ENCODE data around the gene SLC25A28.
"Not testable (repeated sequence)": the region's sequence is repeated elsewhere in the genome, so short reads cannot be mapped to it uniquely, and the experiment has no call there.

The SLC25A28 gene

GRCh38 chr10:99628923-99629624 is 8.8 kb upstream of the SLC25A28 start:
- no peak for DNase-seq (ENCODE audit: low read depth)

GRCh38 chr10:99625124-99625523 is 4.9 kb upstream of the SLC25A28 start:
- not testable (repeated sequence) for DNase-seq (ENCODE audit: low read depth)

DNA sequence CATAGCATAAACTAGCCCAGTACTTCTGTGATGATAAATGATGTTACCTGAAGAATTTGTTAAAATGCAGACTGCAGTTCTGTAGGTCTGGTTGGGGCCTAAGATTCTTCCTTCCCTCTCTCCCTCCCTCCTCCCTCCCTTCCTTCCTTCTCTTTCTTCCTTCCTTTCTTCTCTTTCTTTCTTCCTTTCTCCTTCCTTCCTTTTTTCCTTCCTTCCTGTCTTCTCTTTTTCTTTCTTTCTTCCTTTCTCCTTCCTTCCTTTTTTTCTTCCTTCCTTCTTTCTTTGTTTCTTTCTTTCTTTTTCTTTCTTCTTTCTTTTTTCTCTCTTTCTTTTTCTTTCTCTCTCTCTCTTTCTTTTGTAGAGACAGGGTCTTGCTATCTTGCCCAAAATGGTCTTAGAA is 3.7 kb upstream of the SLC25A28 start:
- no peak for DNase-seq (ENCODE audit: low read depth)

DNA sequence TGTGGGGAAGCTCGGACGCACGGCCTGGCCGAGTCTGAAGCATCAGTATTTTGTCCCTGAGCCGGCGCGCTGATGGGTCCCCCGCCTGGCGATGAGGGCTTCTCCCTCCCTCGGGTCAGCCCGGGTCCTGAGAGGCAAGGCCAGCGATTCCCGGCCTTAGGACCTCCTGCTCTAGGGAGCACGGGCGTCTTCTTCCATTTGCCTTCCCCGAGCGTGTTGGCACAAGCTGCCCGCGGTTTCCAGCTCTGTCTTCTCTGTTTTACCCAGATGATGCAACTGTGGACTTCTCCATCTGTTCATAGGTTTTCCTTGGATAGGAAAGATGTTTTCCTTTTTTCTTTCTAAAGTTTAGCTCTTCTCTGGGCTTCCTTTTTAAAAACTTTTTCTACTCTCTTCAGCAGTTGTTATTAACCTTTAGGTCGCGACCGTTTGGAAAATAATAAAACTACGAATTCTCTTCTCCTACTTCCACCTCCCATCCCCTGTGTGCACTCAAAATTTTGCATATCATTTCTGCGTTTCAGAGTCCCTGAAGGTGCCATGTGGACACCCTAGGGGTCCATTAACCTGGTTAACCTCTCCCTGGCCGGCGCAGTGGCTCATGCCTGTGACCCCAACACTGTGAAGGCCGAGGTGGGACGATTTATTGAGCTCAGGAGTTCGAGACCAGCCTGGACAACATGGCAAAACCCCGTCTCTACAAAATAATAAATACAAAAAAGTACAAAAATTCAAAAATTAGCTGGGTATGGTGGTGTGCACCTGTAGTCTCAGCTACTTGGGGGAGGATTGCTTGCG is 1.4 kb upstream of the SLC25A28 start:
- no peak for DNase-seq (ENCODE audit: low read depth)

DNA sequence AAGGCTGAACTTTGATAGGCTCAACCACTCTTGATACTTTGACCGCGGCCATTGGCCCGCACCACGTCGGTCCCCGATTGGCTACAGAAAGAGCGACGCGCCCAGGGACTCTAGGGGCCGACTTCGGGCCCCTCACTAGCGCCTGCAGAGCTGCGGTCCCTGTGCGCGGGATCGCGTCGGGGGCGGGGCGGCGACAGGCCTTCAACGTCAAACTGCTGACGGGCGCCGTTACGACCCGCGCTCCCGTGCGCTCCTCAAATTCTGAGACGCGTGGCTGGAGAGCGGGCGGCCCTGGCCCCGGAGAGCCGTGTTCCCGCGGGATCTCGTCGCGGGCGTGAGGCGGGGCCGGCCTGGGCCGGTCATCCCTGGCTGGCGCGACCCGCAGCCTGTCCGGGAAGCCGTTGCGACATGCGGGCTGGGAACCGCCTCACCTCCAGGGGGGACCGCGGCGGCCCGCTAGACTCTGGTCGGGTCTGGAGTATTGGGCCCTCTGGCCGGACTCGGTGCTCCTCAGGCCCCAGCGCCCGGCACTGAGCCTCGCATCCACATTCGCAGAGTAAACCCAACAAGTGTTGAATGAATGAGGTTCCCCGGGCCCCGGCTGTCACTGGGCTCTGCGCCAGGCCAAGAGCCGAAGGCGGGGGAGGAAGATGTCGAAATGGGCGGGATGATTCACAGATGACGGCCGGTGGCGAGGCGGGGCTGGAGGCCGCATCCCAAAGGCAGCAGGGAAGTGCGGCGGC is 643 bp upstream of the SLC25A28 start:
- peak; percentile 67 for DNase-seq (ENCODE audit: low read depth)

- no peak for DNase-seq (ENCODE audit: low read depth)
Measured at GRCh38 chr10:99619090-99619800, 994 bp downstream of the SLC25A28 start.

DNA sequence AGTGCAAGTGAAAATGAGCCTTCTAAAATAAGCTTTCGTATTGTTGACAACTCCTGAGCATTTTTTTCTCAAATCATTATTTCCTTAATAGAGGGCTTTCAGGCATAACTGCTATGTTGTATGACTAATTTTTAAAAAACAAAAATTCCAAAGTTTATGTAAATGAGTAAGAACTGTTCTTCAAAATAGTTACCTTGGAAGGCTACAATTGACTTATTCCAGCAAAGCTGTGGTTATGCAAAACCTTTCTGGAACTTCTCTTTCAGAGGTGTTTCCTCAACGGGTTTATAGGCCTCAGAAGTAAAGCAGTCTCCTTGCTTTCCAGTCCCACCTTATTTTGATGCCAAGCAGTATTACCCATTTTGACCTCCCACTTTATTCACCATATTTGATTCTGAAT is 2.5 kb downstream of the SLC25A28 start:
- DNase-seq (ENCODE audit: low read depth): no peak

DNA sequence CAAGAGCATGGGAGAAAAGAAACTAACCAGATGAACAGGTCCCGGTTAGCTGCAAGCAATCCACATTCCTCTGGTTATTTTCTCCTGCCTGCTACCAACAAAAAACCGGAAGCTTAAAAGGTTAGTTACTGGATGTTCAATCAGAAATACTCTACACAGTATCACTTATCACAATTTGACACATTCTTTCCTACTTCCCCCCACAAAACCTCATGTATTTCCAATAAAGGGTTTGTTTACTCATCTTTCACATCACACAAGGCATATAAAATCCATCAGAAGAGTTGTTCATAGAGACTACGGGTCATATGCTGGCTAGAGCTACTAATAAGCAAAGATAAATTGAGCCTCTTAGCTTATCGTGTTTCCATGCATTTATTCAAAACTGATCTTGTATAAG is 4.8 kb downstream of the SLC25A28 start:
- no peak for DNase-seq (ENCODE audit: low read depth)

GRCh38 chr10:99612167-99612831 is 7.9 kb downstream of the SLC25A28 start:
- DNase-seq (ENCODE audit: low read depth): no peak

- no peak for DNase-seq (ENCODE audit: low read depth)
Measured at GRCh38 chr10:99611326-99611725, 8.9 kb downstream of the SLC25A28 start.

- DNase-seq (ENCODE audit: low read depth): no peak
Measured at GRCh38 chr10:99610221-99610620, 10.0 kb downstream of the SLC25A28 start.

GRCh38 chr10:99609186-99609585 is 11.1 kb downstream of the SLC25A28 start:
- DNase-seq (ENCODE audit: low read depth): no peak

DNA sequence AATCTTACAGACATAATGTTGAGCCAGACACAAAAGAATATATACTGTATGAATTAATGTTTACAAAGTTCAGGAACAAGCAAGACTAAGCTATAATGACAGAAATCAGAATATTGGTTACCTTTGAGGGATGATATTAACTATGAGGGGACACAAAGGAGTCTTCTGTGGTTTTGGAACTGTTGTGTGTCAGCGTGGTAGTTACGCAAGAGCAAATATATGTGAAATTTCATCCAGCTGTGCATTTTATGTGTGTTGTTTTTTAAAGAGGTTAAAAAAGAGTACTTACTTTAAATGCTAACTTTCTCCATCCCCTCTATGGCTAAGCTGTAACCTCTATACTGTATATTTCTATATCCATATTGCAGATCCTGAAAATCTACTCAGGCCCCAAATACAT is 14.9 kb downstream of the SLC25A28 start:
- DNase-seq (ENCODE audit: low read depth): no peak

DNA sequence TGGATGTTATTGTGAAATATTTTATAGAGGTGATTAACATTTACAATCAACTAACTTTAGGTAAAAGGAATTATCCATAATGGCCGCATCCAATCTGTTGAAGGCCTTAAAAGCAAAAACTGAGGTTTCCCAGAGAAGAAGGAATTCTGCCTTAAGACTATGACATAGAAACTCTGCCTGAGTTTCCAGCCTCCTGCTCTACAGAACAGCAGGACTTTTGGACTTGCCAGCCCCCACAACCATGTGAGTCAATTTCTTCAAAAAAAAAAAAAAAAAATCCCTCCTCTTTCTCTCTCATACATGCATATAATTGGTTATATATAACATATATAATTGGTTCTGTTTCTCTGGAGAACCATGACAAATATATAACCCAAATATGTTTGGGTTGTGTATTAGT is 15.4 kb downstream of the SLC25A28 start:
- no peak for DNase-seq (ENCODE audit: low read depth)

- no peak for DNase-seq (ENCODE audit: low read depth)
Measured at GRCh38 chr10:99598781-99599509, 21.3 kb downstream of the SLC25A28 start.

DNA sequence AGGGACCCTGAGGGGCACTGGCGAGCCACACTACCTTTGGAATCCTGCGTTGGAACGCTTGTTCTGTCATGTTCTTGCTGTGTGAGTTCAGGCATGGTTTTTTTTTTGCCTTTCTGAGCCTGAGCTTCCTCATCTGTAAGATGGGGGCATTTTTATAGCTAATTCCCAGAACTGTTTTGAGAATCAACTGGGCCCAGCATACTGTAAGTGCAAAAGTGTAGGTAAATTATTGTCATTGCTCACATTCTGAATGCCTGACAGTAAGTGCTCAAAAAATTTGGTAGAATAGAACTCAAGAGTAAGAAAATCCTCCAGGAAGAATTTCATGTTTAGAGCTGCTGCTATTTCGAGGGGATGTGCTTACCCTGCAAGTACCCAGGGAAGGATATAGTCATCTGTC is 22.2 kb downstream of the SLC25A28 start:
- DNase-seq (ENCODE audit: low read depth): no peak

- not testable (repeated sequence) for DNase-seq (ENCODE audit: low read depth)
Measured at GRCh38 chr10:99596708-99597107, 23.5 kb downstream of the SLC25A28 start.

DNA sequence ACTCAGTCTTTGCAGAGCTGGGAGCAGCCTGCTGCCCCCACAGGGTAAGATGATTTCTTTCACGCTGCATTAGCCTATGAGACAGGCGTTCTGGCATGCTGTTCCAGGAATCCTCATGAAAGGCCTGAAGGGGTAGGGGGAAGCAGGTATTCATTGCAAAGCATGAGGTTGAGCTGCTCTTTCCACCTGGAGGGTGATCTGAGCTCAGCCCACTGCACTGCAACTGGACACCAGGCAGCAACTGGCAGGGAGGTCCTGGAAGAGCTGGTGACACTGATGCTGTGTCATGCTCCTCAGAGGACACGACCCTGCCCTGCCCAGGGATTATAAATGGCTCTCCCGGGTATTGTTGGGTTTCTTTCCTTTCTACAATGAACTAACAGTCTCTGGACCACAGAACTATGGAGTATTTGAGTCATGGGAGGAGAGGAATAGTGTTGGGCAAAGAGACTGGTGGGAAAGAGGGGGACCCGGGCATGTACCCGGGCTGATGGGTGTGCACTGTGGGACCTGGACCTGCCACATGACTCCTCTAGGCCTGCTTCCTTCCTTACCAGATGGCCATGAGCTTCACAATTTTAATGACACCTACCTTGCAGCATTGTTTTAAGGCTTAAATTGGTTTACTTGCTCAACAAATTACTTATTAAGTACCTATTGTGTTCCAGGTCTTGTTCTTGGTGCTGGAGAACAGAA is 24.3 kb downstream of the SLC25A28 start:
- DNase-seq (ENCODE audit: low read depth): no peak

- DNase-seq (ENCODE audit: low read depth): no peak
Measured at GRCh38 chr10:99595236-99595635, 25.0 kb downstream of the SLC25A28 start.

GRCh38 chr10:99593312-99593711 is 26.9 kb downstream of the SLC25A28 start:
- DNase-seq (ENCODE audit: low read depth): no peak

Measured in T-helper 22 cell (primary cell).